ENCODE measurements around the gene CCK. TPM values are rescaled to one million over a fixed set of nuclear protein-coding genes. Genes with fewer than 3 reads are reported as not detected.

Gene CCK
- total and polyA plus RNA-seq, 5 experiments from 2014 or later: not detected

DNA sequence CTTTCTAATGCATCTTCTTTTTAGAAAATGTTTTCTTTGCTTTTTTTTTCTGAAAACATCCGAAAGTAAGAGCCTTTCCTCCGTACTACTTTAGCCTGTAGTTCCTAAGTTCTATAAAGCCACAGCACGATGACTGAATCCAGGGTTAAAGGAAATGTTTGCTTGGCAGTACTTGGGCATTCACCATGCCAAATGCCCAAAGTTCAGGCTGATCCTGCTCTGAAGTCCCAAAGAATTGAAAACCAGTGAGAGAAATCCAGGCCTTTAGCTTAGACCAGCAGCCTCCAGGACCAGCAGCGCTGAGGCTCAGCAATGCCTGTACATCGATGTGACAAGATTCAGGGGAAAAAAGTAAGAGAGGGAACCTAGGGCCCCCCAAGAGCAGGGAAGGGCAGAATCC is 35.1 kb downstream of the CCK start:
- H3K27me3 Mint-ChIP-seq: peaks cover 17 to 21% (median 18%) of the 10 kb centered on the region in 5 donors
- POLR2A ChIA-PET: no interaction called here
- peaks cover 0 to 8% (median 0%) of the 10 kb centered on the region in 3 donors for H3K36me3 Mint-ChIP-seq
- ATAC-seq (no peak), DNase-seq (no peak)
- H3K4me1 Mint-ChIP-seq: peaks cover 8 to 10% (median 9%) of the 10 kb centered on the region in 4 donors
- H3K9me3 Mint-ChIP-seq: no peaks in the 10 kb centered on the region
- H3K4me3 Mint-ChIP-seq: no peak overlapping the region
- no peak overlapping the region for H3K27ac Mint-ChIP-seq

- no peak for DNase-seq
- POLR2A ChIA-PET: interaction anchor here (1.2 kb wide), 1 partner anchor 272 kb away, joined by 4 read pairs; the partner anchor contains the start of gene VIPR1
- Mint-ChIP-seq H3K36me3 (peaks cover 0 to 9% (median 3%) of the 10 kb centered on the region in 3 donors), H3K4me3 (no peak overlapping the region), H3K4me1 (peaks cover 8 to 10% (median 9%) of the 10 kb centered on the region in 4 donors), H3K27me3 (peaks cover 11 to 15% (median 13%) of the 10 kb centered on the region in 5 donors), H3K9me3 (no peaks in the 10 kb centered on the region), H3K27ac (no peak overlapping the region)
- no peak for ATAC-seq
Measured at GRCh38 chr3:42229942-42230688, 35.9 kb downstream of the CCK start.

- Mint-ChIP-seq H3K4me3 (no peak overlapping the region), H3K4me1 (peaks cover 8 to 10% (median 9%) of the 10 kb centered on the region in 4 donors), H3K27ac (peak overlapping the region in 1 of 10 donors; percentile 41), H3K36me3 (peaks cover 0 to 7% (median 6%) of the 10 kb centered on the region in 3 donors), H3K27me3 (peaks cover 4 to 9% (median 6%) of the 10 kb centered on the region in 5 donors), H3K9me3 (no peaks in the 10 kb centered on the region)
- ATAC-seq: no peak
- DNase-seq: no peak
- POLR2A ChIA-PET: interaction anchor here (1.1 to 1.2 kb wide), 2 partner anchors 38 to 273 kb away, joined by 3 to 4 read pairs; partner anchors contain the start of gene VIPR1
Measured at GRCh38 chr3:42229266-42229941, 36.6 kb downstream of the CCK start.

DNA sequence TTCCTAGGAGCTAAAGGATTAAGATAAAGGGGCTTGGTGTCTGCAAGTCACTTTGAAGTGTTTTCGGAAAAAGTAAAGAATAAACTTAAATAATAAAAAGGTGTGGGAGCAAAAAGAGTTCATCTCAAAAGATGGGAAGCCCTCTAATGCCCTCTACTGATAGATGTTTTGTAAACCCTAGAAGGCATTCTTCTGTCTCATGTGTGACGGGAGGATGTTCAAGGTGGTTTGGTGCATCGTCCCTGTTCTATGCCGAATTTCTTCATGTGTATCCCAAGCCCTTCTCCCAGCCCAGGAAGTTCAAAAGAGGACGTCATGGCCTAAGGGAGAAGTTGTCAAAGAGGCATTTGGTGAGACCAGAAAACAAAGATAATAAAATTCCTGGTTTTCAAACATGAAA is 37.2 kb downstream of the CCK start:
- POLR2A ChIA-PET: interaction anchor here (1.1 to 1.2 kb wide), 2 partner anchors 38 to 273 kb away, joined by 3 to 4 read pairs; partner anchors contain the start of gene VIPR1
- peak; percentile 50 to 71 for ATAC-seq
- peaks cover 0 to 5% (median under 1%) of the 10 kb centered on the region in 5 donors for H3K27me3 Mint-ChIP-seq
- peak overlapping the region in 1 of 10 donors; percentile 16 for H3K27ac Mint-ChIP-seq
- no peaks in the 10 kb centered on the region for H3K9me3 Mint-ChIP-seq
- peaks cover 0 to 12% (median 9%) of the 10 kb centered on the region in 3 donors for H3K36me3 Mint-ChIP-seq
- H3K4me3 Mint-ChIP-seq: no peak overlapping the region
- DNase-seq: peak in 3 of 10 donors; percentile 16 to 59 (median 45)
- H3K4me1 Mint-ChIP-seq: peaks cover 8 to 11% (median 9%) of the 10 kb centered on the region in 4 donors

- no peak for ATAC-seq
- H3K4me1 Mint-ChIP-seq: peaks cover 8 to 15% (median 11%) of the 10 kb centered on the region in 4 donors
- no peak overlapping the region for H3K4me3 Mint-ChIP-seq
- H3K27ac Mint-ChIP-seq: peak overlapping the region in 2 of 10 donors; percentile 63 to 65
- H3K9me3 Mint-ChIP-seq: no peaks in the 10 kb centered on the region
- POLR2A ChIA-PET: no interaction called here
- H3K27me3 Mint-ChIP-seq: peaks cover 0 to 3% (median 0%) of the 10 kb centered on the region in 5 donors
- H3K36me3 Mint-ChIP-seq: peaks cover 0 to 28% (median 16%) of the 10 kb centered on the region in 3 donors
- no peak for DNase-seq
Measured at GRCh38 chr3:42226470-42227425, 39.2 kb downstream of the CCK start.

GRCh38 chr3:42225486-42226363 is 40.3 kb downstream of the CCK start:
- DNase-seq (no peak), ATAC-seq (no peak)
- H3K36me3 Mint-ChIP-seq: peaks cover 0 to 28% (median 16%) of the 10 kb centered on the region in 3 donors
- POLR2A ChIA-PET: no interaction called here
- no peak overlapping the region for H3K4me3 Mint-ChIP-seq
- H3K9me3 Mint-ChIP-seq: no peaks in the 10 kb centered on the region
- H3K27ac Mint-ChIP-seq: no peak overlapping the region
- peaks cover 9 to 21% (median 16%) of the 10 kb centered on the region in 4 donors for H3K4me1 Mint-ChIP-seq
- H3K27me3 Mint-ChIP-seq: no peaks in the 10 kb centered on the region

- Mint-ChIP-seq H3K4me3 (no peak overlapping the region), H3K9me3 (no peaks in the 10 kb centered on the region), H3K27me3 (no peaks in the 10 kb centered on the region), H3K4me1 (peaks cover 17 to 30% (median 22%) of the 10 kb centered on the region in 4 donors), H3K27ac (no peak overlapping the region), H3K36me3 (peaks cover 0 to 28% (median 16%) of the 10 kb centered on the region in 3 donors)
- DNase-seq: no peak
- POLR2A ChIA-PET: no interaction called here
- no peak for ATAC-seq
Measured at GRCh38 chr3:42224658-42225421, 41.1 kb downstream of the CCK start.

- no peak for ATAC-seq
- no peaks in the 10 kb centered on the region for H3K9me3 Mint-ChIP-seq
- POLR2A ChIA-PET: no interaction called here
- peaks cover 0 to 28% (median 16%) of the 10 kb centered on the region in 3 donors for H3K36me3 Mint-ChIP-seq
- H3K4me1 Mint-ChIP-seq: peaks cover 16 to 35% (median 25%) of the 10 kb centered on the region in 4 donors
- no peaks in the 10 kb centered on the region for H3K27me3 Mint-ChIP-seq
- DNase-seq: no peak
- H3K27ac Mint-ChIP-seq: peak overlapping the region in 2 of 10 donors; percentile 19 to 43
- no peak overlapping the region for H3K4me3 Mint-ChIP-seq
Measured at GRCh38 chr3:42224178-42224577, 41.8 kb downstream of the CCK start.

- no peak for DNase-seq
- peaks cover 0 to 28% (median 16%) of the 10 kb centered on the region in 3 donors for H3K36me3 Mint-ChIP-seq
- H3K4me1 Mint-ChIP-seq: peaks cover 20 to 40% (median 32%) of the 10 kb centered on the region in 4 donors
- no peaks in the 10 kb centered on the region for H3K9me3 Mint-ChIP-seq
- no peaks in the 10 kb centered on the region for H3K27me3 Mint-ChIP-seq
- no peak overlapping the region for H3K4me3 Mint-ChIP-seq
- POLR2A ChIA-PET: interaction anchor here (1.1 kb wide), 1 partner anchor 11 kb away, joined by 5 read pairs; no protein-coding TSS in a partner anchor
- no peak for ATAC-seq
- no peak overlapping the region for H3K27ac Mint-ChIP-seq
Measured at GRCh38 chr3:42222942-42223693, 42.9 kb downstream of the CCK start.

DNA sequence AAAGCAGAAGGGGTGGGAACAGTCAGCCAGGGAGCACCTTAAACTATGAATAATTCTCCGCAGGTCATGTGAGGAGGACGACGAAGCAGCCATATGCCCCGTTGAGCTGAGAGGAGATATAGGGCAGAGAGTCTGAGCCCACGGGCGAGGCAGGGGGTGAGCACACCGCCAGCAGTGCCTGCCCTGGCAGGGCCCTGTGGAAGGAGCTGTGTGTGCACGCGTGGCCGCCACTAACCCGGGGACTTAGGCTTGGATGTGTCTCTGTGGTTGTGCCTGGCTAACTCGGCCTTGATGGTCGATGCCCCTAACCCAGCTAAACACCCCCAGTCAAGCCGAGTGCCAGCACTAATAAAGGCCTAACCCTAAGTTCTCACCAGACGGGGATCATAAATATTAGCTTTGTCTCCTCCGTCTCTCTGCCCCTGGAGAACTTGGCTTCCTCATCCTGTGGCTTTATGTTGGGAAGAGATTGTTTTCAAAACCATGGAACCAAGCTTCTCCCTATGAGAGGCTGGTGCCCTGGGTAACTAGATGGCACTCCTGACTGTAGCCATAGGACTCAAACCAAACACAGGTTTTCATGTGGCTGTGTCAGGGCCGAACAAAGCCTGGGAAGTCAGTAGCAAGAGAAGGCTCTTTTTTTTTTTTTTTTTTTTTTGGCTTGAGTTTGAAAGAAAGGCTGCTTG is 45.4 kb downstream of the CCK start:
- Mint-ChIP-seq H3K4me1 (peaks cover 26 to 59% (median 52%) of the 10 kb centered on the region in 4 donors), H3K36me3 (peaks cover 0 to 28% (median 12%) of the 10 kb centered on the region in 3 donors), H3K4me3 (peak overlapping the region in 6 of 10 donors; percentile 34 to 66 (median 58)), H3K27me3 (no peaks in the 10 kb centered on the region), H3K27ac (peak overlapping the region; percentile 58 to 94 (median 88)), H3K9me3 (no peaks in the 10 kb centered on the region)
- POLR2A ChIA-PET: interaction anchor here (0.5 to 0.7 kb wide), 2 partner anchors 164 to 283 kb away, joined by 3 to 5 read pairs; no protein-coding TSS in a partner anchor
- ATAC-seq (peak in 1 of 2 donors; percentile 11), DNase-seq (no peak)

Measured in naive thymus-derived CD8-positive, alpha-beta T cell (primary cell).